ENCODE results near the gene HOXC9. TPM values are rescaled to one million over a fixed set of nuclear protein-coding genes. Genes with fewer than 3 reads are reported as not detected.

Gene HOXC9
- total RNA-seq, 1 experiment from 2014 or later: 11.3 TPM

DNA sequence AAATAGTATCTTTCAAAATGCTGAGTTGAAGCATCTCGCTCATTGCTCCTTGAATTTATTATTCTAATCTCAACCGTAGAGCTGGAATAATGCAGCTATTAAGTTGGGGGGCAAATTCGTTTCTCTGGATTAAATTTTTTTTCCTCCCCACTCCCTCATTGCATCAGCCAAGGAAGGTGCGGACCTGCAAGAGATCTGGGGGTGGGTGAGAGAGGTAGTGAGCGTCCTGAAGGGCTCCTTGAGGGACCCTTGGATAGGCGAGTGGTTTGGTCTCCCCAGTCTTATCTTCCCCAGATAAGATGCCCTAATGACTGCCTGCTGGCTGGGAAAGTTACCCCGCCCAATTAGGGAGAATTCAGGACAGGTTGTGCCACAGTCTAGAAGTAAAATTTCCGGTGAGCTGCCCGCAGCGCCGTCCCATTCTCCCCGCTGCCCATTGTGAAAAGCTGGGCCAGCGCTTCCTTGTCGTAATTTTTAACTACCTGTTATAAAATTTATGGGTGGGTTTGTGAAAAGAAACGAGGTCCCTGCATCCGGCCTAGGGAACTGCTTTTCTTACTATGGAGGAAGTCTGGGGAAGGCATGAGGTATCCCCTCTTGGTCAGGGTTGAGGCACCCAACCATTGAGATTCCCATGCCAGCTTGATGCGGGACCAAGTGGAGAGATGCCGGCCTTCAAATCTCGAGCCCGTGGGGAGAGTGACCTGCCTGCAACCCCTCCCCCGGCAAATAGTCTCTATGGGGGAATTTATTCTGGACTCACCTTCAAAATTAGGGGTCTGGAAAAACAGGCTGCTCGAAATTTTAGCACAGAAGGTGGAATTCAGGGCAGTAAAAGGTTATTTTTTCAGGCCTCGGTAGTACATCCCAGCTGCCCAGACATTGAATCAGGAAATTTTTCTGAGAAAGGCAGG lies 15.3 kb downstream of the HOXC9 start:
- no peak overlapping the region for H3K9ac ChIP-seq (ENCODE audit: low read length)
- no peaks in the 10 kb centered on the region for H3K27me3 ChIP-seq (ENCODE audit: insufficient read depth, low read length)
- peak overlapping the region in 1 of 2 experiments; percentile 76; a peak in 1 of 4 replicates for H3K4me3 ChIP-seq (replicated peaks in 1 of 2; ENCODE audit: low read depth in 1 of 2, low read length in 2 of 2)
- peak overlapping the region; percentile 99 for H3K4me2 ChIP-seq (ENCODE audit: low read length)
- RAD21 ChIA-PET (ENCODE audit: low non-redundant PET in 1 of 2, low total read pairs in 2 of 2, uncharacterized antibody in 2 of 2, unreplicated experiment in 2 of 2): no interaction called here
- no peaks in the 10 kb centered on the region for H3K36me3 ChIP-seq (ENCODE audit: control insufficient read depth in 1 of 2, insufficient read depth in 2 of 2, low read length in 2 of 2)
- no peak overlapping the region for H3K27ac ChIP-seq (ENCODE audit: low read depth, low read length)
- no peaks in the 10 kb centered on the region for H3K79me2 ChIP-seq (ENCODE audit: insufficient read depth, low read length)
- no peaks in the 10 kb centered on the region for H3K9me3 ChIP-seq (ENCODE audit: control insufficient read depth in 1 of 2, insufficient read depth in 1 of 2, low read depth in 1 of 2, low read length in 2 of 2)
- no peaks in the 10 kb centered on the region for H3K9me2 ChIP-seq (ENCODE audit: insufficient read depth)
- H2AFZ ChIP-seq (ENCODE audit: low read depth, low read length, poor library complexity, severe bottlenecking): no peak overlapping the region
- intact Hi-C loops (cut with micrococcal nuclease): no loop called here
- POLR2A ChIA-PET: no interaction called here
- ATAC-seq: no peak
- no peaks in the 10 kb centered on the region for H4K20me1 ChIP-seq (ENCODE audit: insufficient read depth)
- peaks cover 17 to 31% of the 10 kb centered on the region in 2 experiments for H3K4me1 ChIP-seq (ENCODE audit: control insufficient read depth in 1 of 2, insufficient read depth in 2 of 2, low read length in 2 of 2)
- CTCF ChIA-PET: interaction anchor here (2.4 to 4.3 kb wide), 5 partner anchors 9 to 200 kb away, joined by 6 to 43 read pairs (median 20); partner anchors contain the start of gene HOXC5
- no peak for DNase-seq (ENCODE audit: low read depth, low spot score)
- no TSS peak for BruUV-seq (replicated peaks)
- TF ChIP-seq SRF (IDR thresholded peaks at IDR 0.05; ENCODE audit: low read depth): no peak
- TF ChIP-seq, protein P1, sequence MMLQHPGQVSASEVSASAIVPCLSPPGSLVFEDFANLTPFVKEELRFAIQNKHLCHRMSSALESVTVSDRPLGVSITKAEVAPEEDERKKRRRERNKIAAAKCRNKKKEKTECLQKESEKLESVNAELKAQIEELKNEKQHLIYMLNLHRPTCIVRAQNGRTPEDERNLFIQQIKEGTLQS (IDR thresholded peaks at IDR 0.05): no peak
- TF ChIP-seq, protein P2, sequence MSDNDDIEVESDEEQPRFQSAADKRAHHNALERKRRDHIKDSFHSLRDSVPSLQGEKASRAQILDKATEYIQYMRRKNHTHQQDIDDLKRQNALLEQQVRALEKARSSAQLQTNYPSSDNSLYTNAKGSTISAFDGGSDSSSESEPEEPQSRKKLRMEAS (IDR thresholded peaks at IDR 0.05): no peak
- TF ChIP-seq JUND (IDR thresholded peaks at IDR 0.05): no peak
- TF ChIP-seq, protein P3, sequence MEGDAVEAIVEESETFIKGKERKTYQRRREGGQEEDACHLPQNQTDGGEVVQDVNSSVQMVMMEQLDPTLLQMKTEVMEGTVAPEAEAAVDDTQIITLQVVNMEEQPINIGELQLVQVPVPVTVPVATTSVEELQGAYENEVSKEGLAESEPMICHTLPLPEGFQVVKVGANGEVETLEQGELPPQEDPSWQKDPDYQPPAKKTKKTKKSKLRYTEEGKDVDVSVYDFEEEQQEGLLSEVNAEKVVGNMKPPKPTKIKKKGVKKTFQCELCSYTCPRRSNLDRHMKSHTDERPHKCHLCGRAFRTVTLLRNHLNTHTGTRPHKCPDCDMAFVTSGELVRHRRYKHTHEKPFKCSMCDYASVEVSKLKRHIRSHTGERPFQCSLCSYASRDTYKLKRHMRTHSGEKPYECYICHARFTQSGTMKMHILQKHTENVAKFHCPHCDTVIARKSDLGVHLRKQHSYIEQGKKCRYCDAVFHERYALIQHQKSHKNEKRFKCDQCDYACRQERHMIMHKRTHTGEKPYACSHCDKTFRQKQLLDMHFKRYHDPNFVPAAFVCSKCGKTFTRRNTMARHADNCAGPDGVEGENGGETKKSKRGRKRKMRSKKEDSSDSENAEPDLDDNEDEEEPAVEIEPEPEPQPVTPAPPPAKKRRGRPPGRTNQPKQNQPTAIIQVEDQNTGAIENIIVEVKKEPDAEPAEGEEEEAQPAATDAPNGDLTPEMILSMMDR (IDR thresholded peaks at IDR 0.05 in 2 of 3, conservative IDR thresholded peaks at IDR 0.05 in 1 of 3; ENCODE audit: borderline replicate concordance in 1 of 3, insufficient read depth in 1 of 3, low read depth in 2 of 3, low read length in 2 of 3): no peak
- no peak for TF ChIP-seq TCF7L2 (IDR thresholded peaks at IDR 0.05; ENCODE audit: borderline replicate concordance, extremely low read depth, insufficient read depth, insufficient read length)
- no peak for TF ChIP-seq YY1 (IDR thresholded peaks at IDR 0.05; ENCODE audit: extremely low read depth, insufficient replicate concordance, low read depth, low read length)
- no peak for TF ChIP-seq FOSL1 (IDR thresholded peaks at IDR 0.05; ENCODE audit: low read depth)
- no peak for TF ChIP-seq SP1 (IDR thresholded peaks at IDR 0.05; ENCODE audit: low read depth)
- no peak for TF ChIP-seq ZFX (IDR thresholded peaks at IDR 0.05)
- TF ChIP-seq, protein P4, sequence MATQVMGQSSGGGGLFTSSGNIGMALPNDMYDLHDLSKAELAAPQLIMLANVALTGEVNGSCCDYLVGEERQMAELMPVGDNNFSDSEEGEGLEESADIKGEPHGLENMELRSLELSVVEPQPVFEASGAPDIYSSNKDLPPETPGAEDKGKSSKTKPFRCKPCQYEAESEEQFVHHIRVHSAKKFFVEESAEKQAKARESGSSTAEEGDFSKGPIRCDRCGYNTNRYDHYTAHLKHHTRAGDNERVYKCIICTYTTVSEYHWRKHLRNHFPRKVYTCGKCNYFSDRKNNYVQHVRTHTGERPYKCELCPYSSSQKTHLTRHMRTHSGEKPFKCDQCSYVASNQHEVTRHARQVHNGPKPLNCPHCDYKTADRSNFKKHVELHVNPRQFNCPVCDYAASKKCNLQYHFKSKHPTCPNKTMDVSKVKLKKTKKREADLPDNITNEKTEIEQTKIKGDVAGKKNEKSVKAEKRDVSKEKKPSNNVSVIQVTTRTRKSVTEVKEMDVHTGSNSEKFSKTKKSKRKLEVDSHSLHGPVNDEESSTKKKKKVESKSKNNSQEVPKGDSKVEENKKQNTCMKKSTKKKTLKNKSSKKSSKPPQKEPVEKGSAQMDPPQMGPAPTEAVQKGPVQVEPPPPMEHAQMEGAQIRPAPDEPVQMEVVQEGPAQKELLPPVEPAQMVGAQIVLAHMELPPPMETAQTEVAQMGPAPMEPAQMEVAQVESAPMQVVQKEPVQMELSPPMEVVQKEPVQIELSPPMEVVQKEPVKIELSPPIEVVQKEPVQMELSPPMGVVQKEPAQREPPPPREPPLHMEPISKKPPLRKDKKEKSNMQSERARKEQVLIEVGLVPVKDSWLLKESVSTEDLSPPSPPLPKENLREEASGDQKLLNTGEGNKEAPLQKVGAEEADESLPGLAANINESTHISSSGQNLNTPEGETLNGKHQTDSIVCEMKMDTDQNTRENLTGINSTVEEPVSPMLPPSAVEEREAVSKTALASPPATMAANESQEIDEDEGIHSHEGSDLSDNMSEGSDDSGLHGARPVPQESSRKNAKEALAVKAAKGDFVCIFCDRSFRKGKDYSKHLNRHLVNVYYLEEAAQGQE (IDR thresholded peaks at IDR 0.05; ENCODE audit: low read depth): no peak
- TF ChIP-seq RAD21 (IDR thresholded peaks at IDR 0.05; ENCODE audit: low read depth): no peak
- no peak for TF ChIP-seq CBX3 (IDR thresholded peaks at IDR 0.05; ENCODE audit: low read depth)
- no peak for TF ChIP-seq EZH2phosphoT487 (IDR thresholded peaks at IDR 0.05; ENCODE audit: borderline replicate concordance)
- no peak for TF ChIP-seq ZNF274 (IDR thresholded peaks at IDR 0.05; ENCODE audit: low read depth, low read length)
- no peak for TF ChIP-seq POLR2A (IDR thresholded peaks at IDR 0.05; ENCODE audit: borderline replicate concordance, extremely low read depth, insufficient read depth, insufficient read length)
- TF ChIP-seq POLR2AphosphoS5 (IDR thresholded peaks at IDR 0.05; ENCODE audit: low read depth, low read length): no peak
- TF ChIP-seq CEBPB (IDR thresholded peaks at IDR 0.05; ENCODE audit: low read depth): no peak
- TF ChIP-seq SIN3A (IDR thresholded peaks at IDR 0.05; ENCODE audit: low read depth): no peak

Data from HCT116 (cell line).